Measurements from ENCODE around the gene SMIM35.

Gene SMIM35

GRCh38 chr11:117972044-117972443, 114.7 kb downstream of the SMIM35 start:
- Histone ChIP-seq H3K4me3 (ENCODE audit: low read length) (no peak overlapping the region), H3K36me3 (ENCODE audit: control insufficient read depth, insufficient read depth, low read length, severe bottlenecking) (no peaks in the 10 kb centered on the region), H3K27me3 (replicated peaks; ENCODE audit: control insufficient read depth, insufficient read depth, low read length) (peaks cover 55% of the 10 kb centered on the region), H3K4me1 (ENCODE audit: control insufficient read depth, insufficient read depth, low read length) (no peaks in the 10 kb centered on the region), H3K9ac (ENCODE audit: low read length) (no peak overlapping the region), H3K9me3 (ENCODE audit: control insufficient read depth, low read length) (no peaks in the 10 kb centered on the region)
- DNase-seq (ENCODE audit: low read depth), result no peak

DNA sequence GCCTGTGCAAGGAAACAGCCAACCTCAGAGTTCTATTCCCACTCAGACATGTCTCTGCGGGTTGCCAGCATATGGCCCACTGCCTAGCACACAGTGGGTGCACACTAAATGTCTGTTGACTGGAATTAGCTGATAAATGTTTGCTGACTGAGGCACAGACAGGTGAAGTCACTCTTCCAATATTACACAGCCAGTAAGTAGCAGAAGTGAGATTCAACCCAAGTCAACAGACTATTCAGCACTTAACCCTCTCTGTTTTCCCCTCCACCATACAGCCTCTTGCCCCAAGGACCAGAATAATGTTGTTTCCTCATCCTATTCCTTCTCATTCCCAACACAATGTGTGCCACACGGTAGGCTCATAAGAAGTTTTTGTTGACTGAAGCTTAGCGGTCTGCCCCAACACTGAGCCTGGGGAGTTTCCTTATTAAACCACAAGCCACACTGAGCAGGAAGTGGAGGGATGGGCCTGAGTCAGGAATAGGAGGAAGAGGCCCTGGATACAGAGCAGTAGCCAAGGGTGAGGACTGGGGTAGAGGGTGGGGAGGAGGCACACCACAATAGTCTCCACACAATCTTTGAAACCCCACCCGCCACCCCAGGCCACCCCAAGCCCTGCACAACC, 116.3 kb downstream of the SMIM35 start:
- no peak for DNase-seq (ENCODE audit: low read depth)
- no peaks in the 10 kb centered on the region for H3K9me3 ChIP-seq (ENCODE audit: control insufficient read depth, low read length)
- H3K36me3 ChIP-seq (ENCODE audit: control insufficient read depth, insufficient read depth, low read length, severe bottlenecking), result no peaks in the 10 kb centered on the region

GRCh38 chr11:117969160-117969991, 117.4 kb downstream of the SMIM35 start:
- Histone ChIP-seq H3K4me1 (ENCODE audit: control insufficient read depth, insufficient read depth, low read length) (no peaks in the 10 kb centered on the region), H3K4me3 (ENCODE audit: low read length) (no peak overlapping the region), H3K9me3 (ENCODE audit: control insufficient read depth, low read length) (no peaks in the 10 kb centered on the region), H3K27me3 (replicated peaks; ENCODE audit: control insufficient read depth, insufficient read depth, low read length) (peaks cover 37% of the 10 kb centered on the region), H3K36me3 (ENCODE audit: control insufficient read depth, insufficient read depth, low read length, severe bottlenecking) (no peaks in the 10 kb centered on the region), H3K9ac (ENCODE audit: low read length) (no peak overlapping the region)
- no peak for DNase-seq (ENCODE audit: low read depth)

More for the DNA sequence above, 116.3 kb downstream of the SMIM35 start:
- Histone ChIP-seq H3K4me1 (ENCODE audit: control insufficient read depth, insufficient read depth, low read length) (no peaks in the 10 kb centered on the region), H3K9ac (ENCODE audit: low read length) (no peak overlapping the region), H3K27me3 (replicated peaks; ENCODE audit: control insufficient read depth, insufficient read depth, low read length) (peaks cover 40% of the 10 kb centered on the region), H3K4me3 (ENCODE audit: low read length) (no peak overlapping the region)

GRCh38 chr11:117966908-117967307, 119.9 kb downstream of the SMIM35 start:
- Histone ChIP-seq H3K9me3 (ENCODE audit: control insufficient read depth, low read length) (no peaks in the 10 kb centered on the region), H3K27me3 (replicated peaks; ENCODE audit: control insufficient read depth, insufficient read depth, low read length) (peaks cover 28% of the 10 kb centered on the region), H3K9ac (ENCODE audit: low read length) (no peak overlapping the region), H3K4me1 (ENCODE audit: control insufficient read depth, insufficient read depth, low read length) (no peaks in the 10 kb centered on the region), H3K36me3 (ENCODE audit: control insufficient read depth, insufficient read depth, low read length, severe bottlenecking) (no peaks in the 10 kb centered on the region), H3K4me3 (ENCODE audit: low read length) (no peak overlapping the region)
- no peak for DNase-seq (ENCODE audit: low read depth)

DNA sequence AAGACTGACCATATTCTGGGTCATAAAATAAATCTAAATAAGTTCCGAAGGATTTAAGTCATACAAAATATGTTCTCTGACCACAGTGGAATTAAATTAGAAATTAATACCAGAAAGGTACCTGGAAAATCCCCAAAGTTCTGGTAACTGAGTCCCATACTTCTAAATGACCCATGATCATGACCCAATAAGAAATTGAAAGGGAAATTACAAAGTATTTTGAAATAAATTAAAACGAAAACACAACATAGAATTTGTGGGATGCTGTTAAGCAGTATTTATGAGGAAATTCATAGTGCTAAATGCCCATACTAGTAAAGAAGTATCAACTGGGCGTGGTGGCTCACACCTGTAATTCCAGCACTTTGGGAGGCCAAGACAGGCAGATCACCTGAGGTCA, 123.9 kb downstream of the SMIM35 start:
- Histone ChIP-seq H3K36me3 (ENCODE audit: control insufficient read depth, insufficient read depth, low read length, severe bottlenecking) (no peaks in the 10 kb centered on the region), H3K9me3 (ENCODE audit: control insufficient read depth, low read length) (no peaks in the 10 kb centered on the region), H3K9ac (ENCODE audit: low read length) (no peak overlapping the region), H3K4me1 (ENCODE audit: control insufficient read depth, insufficient read depth, low read length) (no peaks in the 10 kb centered on the region), H3K27me3 (replicated peaks; ENCODE audit: control insufficient read depth, insufficient read depth, low read length) (peaks cover 2% of the 10 kb centered on the region), H3K4me3 (ENCODE audit: low read length) (no peak overlapping the region)
- no peak for DNase-seq (ENCODE audit: low read depth)

DNA sequence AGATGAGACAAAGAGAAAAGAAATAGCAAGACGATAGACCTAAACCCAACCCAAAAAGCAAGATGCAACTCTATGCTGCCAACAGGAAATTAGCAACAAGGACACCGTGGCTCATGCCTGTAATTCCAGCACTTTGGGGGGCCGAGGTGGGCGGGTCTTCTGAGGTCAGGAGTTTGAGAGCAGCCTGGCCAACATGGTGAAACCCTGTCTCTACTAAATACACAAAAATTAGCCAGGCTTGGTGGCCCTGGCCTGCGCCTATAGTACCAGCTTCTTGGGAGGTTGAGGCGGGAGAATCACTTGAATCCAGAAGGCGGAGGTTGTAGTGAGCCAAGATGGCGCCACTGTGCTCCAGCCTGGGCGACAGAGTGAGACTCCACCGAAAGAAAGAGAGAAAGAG, 124.9 kb downstream of the SMIM35 start:
- no peak for DNase-seq (ENCODE audit: low read depth)

DNA sequence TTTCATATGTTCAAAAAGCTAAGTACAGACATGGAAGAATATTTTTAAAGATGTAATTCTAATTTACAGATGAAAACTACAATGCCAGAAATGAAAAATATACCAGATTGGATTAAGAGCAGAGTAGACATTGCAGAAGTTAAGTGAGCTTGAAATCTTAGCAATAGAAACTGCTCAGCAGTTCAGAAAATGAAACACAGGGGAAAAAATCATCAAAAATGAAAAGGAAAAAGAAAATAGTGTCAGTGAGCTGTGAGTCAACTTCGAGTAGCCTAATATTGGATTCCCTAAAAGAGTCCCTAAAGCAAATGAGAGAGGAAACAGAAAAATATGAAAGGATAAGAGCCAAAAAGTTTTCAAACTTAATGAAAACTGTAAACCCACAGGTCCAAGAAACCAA, 126.4 kb downstream of the SMIM35 start:
- no peaks in the 10 kb centered on the region for H3K4me1 ChIP-seq (ENCODE audit: control insufficient read depth, insufficient read depth, low read length)
- H3K27me3 ChIP-seq (replicated peaks; ENCODE audit: control insufficient read depth, insufficient read depth, low read length), result peaks cover 2% of the 10 kb centered on the region
- H3K4me3 ChIP-seq (ENCODE audit: low read length), result no peak overlapping the region

More for the DNA sequence above, 124.9 kb downstream of the SMIM35 start:
- Histone ChIP-seq H3K27me3 (replicated peaks; ENCODE audit: control insufficient read depth, insufficient read depth, low read length) (peaks cover 2% of the 10 kb centered on the region), H3K4me3 (ENCODE audit: low read length) (no peak overlapping the region), H3K36me3 (ENCODE audit: control insufficient read depth, insufficient read depth, low read length, severe bottlenecking) (no peaks in the 10 kb centered on the region), H3K4me1 (ENCODE audit: control insufficient read depth, insufficient read depth, low read length) (no peaks in the 10 kb centered on the region), H3K9me3 (ENCODE audit: control insufficient read depth, low read length) (peaks cover 8% of the 10 kb centered on the region), H3K9ac (ENCODE audit: low read length) (no peak overlapping the region)

DNA sequence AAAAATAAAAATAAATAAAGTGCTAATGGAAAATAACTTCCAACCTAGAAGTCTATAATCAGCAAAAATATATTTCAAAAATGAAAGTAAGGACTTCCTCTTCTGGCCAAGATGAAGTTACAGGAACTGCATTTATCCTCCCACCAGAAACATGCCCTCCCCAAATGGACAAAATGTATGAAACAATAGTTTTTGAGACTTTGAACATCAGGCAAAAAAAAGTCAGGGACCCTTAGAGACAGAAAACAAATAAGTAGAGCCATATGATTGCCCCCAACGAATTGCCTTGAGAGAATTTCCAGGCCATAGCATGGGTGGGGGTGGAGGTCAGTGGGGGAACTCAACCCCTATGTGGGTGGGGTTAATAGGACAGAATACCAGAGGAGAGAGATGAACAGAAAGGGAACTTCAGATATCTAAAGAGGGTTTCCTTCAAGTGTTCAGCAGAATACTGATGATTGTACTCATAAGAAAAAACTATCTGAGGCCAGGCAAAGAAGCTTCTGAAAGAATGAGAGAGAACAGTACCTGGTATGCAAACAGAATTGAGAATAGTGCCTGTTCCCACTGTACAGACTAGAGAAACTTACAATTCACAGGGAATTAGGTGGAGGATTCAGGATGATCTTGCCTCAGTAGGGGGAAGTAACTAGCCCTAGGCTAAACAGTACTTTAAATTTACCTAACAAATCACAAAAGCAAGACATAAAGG, 127.2 kb downstream of the SMIM35 start:
- Histone ChIP-seq H3K9me3 (ENCODE audit: control insufficient read depth, low read length) (peaks cover 10% of the 10 kb centered on the region), H3K9ac (ENCODE audit: low read length) (no peak overlapping the region), H3K4me3 (ENCODE audit: low read length) (no peak overlapping the region), H3K4me1 (ENCODE audit: control insufficient read depth, insufficient read depth, low read length) (no peaks in the 10 kb centered on the region), H3K27me3 (replicated peaks; ENCODE audit: control insufficient read depth, insufficient read depth, low read length) (peaks cover 5% of the 10 kb centered on the region), H3K36me3 (ENCODE audit: control insufficient read depth, insufficient read depth, low read length, severe bottlenecking) (no peaks in the 10 kb centered on the region)
- no peak for DNase-seq (ENCODE audit: low read depth)

More for the DNA sequence above, 126.4 kb downstream of the SMIM35 start:
- no peak overlapping the region for H3K9ac ChIP-seq (ENCODE audit: low read length)
- peaks cover 10% of the 10 kb centered on the region for H3K9me3 ChIP-seq (ENCODE audit: control insufficient read depth, low read length)
- no peak for DNase-seq (ENCODE audit: low read depth)
- H3K36me3 ChIP-seq (ENCODE audit: control insufficient read depth, insufficient read depth, low read length, severe bottlenecking), result no peaks in the 10 kb centered on the region

DNA sequence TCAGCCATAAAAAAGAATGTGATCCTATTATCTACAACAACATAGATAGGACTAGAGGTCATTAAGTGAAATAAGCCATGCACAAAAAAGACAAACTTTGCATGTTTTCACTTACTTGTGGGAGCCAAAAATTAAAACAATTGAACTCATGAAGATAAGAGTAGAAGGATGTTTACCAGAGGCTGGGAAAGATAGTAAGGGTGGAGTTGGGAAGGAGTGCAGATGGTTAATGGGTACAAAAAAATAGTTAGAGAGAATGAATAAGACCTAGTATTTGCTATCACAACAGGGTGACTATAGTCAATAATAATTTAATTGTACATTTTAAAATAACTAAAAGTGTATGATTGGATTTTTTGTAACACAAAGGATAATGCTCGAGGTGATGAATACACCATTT, 127.8 kb downstream of the SMIM35 start:
- peaks cover 10% of the 10 kb centered on the region for H3K9me3 ChIP-seq (ENCODE audit: control insufficient read depth, low read length)
- H3K36me3 ChIP-seq (ENCODE audit: control insufficient read depth, insufficient read depth, low read length, severe bottlenecking), result no peaks in the 10 kb centered on the region
- H3K4me1 ChIP-seq (ENCODE audit: control insufficient read depth, insufficient read depth, low read length), result no peaks in the 10 kb centered on the region
- H3K9ac ChIP-seq (ENCODE audit: low read length), result no peak overlapping the region
- H3K27me3 ChIP-seq (replicated peaks; ENCODE audit: control insufficient read depth, insufficient read depth, low read length), result peaks cover 11% of the 10 kb centered on the region
- no peak for DNase-seq (ENCODE audit: low read depth)
- no peak overlapping the region for H3K4me3 ChIP-seq (ENCODE audit: low read length)
